Activated gamma-delta T cell treated with anti-CD3 and anti-CD28 coated beads, Interleukin-2, amount 50 U/mL, for 16 hours (primary cell): ENCODE results near the gene PRR5.
"Not testable (repeated sequence)": the region's sequence is repeated elsewhere in the genome, so short reads cannot be mapped to it uniquely, and the experiment has no call there.

Experiments used
- DNase-seq: peaks from one replicate; pipeline ENCODE4 v3.0.0-alpha.2; 2020; ENCODE audit warnings: low read depth

The PRR5 gene

DNA sequence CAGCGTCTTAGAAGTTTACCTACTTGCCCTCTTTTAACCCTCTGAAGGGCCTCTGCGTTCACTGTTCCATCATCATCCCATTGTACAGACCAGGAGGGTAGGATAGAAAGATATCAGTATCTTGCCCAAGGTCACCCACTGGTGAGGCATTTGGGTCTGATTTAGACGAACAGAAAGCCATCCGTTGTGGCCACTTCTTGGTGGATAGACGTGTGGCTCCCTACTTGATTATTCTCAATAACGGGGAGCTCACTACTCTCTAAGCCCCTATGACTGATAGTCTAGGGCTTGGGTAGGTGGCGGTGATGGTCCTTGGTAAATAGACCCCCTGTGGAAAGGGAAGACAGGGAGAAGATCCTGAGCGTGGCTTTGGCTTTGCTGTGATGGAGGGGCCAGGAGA lies 28.6 kb upstream of the PRR5 start:
- DNase-seq, result no peak

DNA sequence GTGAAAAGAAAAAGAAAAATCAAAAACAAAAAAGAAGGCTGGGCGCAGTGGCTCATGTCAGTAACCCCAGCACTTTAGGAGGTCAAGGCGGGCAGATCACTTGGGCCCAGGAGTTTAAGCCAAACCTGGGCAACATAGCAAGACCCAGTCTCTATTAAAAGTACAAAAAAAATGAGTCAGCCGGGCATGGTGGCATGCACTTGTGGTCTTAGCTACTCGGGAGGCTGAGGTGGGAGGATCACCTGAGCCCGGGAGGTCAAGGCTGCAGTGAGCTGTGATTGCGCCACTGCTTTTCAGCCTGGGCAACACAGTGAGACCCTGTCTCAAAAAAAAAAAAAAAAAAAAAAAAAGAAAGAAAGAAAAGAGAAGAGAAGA lies 26.0 kb upstream of the PRR5 start:
- not testable (repeated sequence) for DNase-seq

GRCh38 chr22:44676441-44677352 lies 25.3 kb upstream of the PRR5 start:
- no peak for DNase-seq

DNA sequence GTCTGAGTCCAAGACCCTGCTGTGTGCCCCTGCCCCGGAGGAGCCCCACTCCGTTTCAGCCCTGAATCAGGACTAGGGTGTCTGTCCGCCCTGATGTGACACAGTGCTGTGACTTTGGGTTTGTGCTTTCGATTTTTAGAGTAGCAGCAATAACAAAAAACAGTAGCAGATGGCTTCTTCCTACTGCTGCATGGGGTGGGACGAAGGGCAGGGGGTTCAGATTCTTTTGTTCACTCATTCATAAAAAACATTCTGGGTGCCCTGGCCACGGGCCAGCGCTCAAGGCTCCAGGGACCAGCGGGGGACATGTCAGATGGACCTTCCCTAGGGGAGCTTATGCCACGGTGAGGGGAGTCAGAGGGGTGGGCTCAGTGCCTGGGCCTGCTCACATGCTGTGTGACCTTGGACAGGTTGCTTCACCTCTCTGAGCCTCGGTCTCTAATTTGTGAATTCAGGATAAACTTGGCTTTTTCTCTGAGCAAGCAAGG lies 24.6 kb upstream of the PRR5 start:
- DNase-seq, result no peak

GRCh38 chr22:44677871-44678555 lies 24.0 kb upstream of the PRR5 start:
- no peak for DNase-seq

DNA sequence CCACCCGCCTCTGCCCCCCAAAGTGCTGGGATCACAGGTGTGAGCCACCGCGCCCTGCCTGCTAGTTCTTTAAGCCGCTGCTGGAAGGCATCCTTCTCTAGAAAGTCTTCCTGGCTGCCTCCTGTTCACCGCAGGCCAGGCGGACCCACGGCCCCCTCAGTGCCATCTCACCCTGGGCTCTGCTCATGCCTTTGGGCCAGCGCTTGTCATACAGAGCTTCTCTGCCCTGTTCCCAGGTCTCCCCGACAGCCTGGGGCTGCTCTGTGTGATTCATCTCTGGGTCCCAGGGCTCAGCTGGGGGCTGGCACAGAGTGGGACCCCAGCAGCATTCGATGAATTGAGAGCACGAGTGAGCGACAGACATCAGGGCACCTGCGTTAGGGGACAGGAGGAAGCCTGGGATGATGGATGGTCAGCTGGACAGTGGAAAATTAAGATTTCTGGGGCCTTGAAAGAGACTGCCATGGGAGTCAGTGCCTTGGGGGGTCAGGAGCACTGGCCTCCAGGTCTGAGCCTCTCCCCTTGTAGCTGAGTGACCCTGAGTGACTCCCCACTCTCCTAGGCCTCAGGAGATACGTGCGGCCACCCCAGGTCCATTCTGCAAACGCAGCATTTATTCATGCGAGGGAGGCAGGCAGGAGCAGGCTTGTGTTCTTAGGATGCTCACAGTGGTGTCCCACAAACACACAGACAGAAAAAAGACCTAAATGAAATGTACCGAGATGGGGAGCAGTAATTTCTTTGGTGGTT lies 23.3 kb upstream of the PRR5 start:
- DNase-seq, result no peak

DNA sequence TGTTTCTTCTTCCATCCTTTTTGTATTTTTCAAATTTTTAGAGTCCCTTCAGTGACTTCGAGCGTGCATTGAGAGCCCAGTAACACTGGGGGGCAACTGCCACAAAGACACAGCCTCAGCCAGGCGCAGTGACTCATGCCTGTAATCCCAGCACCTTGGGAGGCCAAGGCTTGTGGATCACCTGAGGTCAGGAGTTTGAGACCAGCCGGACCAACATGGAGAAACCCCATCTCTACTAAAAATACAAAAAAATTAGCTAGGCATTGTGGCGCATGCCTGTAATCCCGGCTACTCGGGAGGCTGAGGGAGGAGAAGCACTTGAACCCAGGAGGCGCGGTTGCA lies 22.7 kb upstream of the PRR5 start:
- DNase-seq, result not testable (repeated sequence)

GRCh38 chr22:44680058-44680457 lies 21.9 kb upstream of the PRR5 start:
- no peak for DNase-seq

- no peak for DNase-seq
Measured at GRCh38 chr22:44680481-44680894, 21.5 kb upstream of the PRR5 start.

GRCh38 chr22:44682556-44683168 lies 19.3 kb upstream of the PRR5 start:
- DNase-seq, result no peak

- no peak for DNase-seq
Measured at GRCh38 chr22:44683237-44683636, 18.8 kb upstream of the PRR5 start.

DNA sequence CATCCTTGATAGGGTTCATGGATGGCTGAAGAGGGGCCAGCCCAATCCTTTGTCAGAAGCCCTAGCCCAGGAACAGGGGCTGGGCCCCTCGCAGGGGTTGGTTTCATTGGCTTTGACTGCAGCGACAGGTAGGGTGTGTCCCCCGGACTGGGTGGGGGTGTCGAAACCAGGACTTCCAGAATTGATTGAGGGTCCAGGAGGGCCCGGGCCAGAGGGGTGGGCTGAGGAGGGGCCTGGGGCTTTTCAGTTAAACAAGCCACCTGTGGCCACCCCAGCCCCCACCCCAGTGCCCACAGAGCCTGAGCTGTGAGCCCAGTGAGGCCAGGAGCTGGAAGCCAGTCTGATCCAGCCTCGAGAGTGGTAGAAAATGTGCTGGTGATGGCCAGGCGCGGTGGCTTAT lies 18.1 kb upstream of the PRR5 start:
- no peak for DNase-seq

GRCh38 chr22:44684506-44685383 lies 17.3 kb upstream of the PRR5 start:
- peak; percentile 73 for DNase-seq

DNA sequence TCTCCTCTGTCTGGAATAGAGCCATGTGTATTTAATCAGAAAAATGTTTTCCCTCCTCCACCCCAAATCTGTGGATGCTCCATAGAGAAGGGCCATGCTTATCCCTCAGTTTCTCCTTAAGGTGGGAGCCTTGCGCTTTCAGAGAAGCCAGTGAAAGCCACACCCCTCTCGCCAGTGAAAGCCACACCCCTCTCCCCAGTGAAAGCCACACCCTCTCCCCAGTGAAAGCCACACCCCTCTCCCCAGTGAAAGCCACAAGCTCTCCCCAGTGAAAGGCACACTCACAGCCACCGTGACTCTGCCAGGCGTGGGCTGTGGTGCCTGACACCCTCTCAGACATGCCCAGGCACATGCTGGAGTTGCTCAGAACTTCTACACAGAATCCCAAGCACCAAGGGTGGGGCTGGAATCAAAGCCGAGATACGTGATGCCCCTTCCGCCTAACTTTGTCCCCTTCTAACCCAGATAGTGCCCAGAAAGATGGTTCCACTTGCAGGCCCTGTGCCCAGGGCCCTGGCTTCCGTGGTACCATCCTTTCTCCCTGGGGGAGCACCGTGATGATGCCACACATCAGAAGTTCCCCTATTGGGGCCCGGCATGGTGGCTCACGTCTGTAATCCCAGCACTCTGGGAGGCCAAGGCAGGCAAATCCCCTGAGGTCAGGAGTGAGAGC lies 16.5 kb upstream of the PRR5 start:
- peak; percentile 69 for DNase-seq

GRCh38 chr22:44686873-44687600 lies 15.0 kb upstream of the PRR5 start:
- DNase-seq, result no peak

DNA sequence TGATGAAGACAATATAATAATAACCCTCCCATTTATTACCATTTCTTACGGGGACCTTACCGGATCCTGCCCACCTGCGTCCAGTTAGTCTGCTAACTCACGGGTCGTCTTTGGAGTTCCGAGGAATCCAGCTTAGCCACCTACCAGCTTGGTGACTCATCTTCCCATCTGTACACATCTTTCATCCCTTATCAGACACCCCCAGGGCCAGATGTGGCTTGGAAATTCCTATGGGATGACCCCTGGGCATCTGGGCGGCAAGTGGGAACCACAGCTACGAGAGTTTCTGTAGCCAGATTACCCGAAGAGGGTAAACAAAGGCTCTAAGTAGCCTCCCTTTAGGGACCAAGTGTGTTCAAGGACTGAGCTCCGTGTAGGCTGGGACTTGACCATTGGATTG lies 12.8 kb upstream of the PRR5 start:
- DNase-seq, result no peak

GRCh38 chr22:44689915-44690524 lies 12.0 kb upstream of the PRR5 start:
- DNase-seq, result no peak

DNA sequence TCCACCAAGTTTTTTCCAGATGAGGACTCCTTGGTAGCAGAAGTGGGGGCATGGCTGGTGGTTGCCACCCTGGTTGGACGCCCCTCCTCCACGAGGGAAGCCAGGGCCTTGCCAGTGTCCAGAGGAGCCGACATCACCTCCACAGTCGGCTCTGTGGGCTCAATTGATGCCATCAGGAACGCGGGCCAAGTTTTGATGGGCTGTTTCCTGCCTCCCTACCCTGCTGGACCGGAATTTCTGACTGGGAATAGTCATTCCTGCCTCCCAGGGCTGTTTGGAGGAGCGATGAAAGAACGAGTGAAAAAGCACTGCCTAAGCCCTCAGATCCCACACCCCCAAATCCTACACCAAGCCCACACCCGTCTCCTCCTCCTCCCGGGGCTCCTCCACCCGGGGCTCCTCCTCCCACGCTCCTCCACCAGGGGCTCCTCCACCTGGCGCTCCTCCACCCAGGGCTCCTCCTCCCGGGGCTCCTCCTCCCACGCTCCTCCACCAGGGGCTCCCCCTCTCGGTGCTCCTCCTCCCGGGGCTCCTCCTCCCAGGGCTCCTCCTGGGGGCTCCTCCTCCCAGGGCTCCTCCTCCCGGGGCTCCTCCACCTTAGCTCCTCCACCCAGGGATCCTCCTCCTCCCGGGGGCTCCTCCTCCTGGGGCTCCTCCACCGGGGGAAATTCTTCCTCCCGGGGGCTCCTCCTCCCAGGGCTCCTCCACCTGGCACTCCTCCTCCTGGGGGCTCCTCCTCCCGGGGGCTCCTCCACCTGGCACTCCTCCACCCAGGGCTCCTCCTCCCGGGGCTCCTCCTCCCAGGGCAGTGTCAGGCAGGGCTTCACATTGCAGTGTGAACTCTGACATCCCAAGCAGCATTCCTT lies 10.0 kb upstream of the PRR5 start:
- DNase-seq, result no peak

GRCh38 chr22:44692662-44693007 lies 9.4 kb upstream of the PRR5 start:
- no peak for DNase-seq
